H1 (cell line): Measurements from ENCODE around the gene GRK6. TPM values are rescaled to one million over a fixed set of nuclear protein-coding genes. Genes with fewer than 3 reads are reported as not detected.

ENCODE experiments used
- ATF2 ChIP-seq: IDR thresholded peaks from 2 replicates; pipeline ENCODE4 v1.6.1; 2012; ENCODE audit warnings: low read length, inconsistent platforms
- BACH1 ChIP-seq: IDR thresholded peaks from 2 replicates; pipeline ENCODE4 v1.6.1; 2012; ENCODE audit warnings: low read length, improper control_type of control experiment
- CHD1 ChIP-seq: IDR thresholded peaks from 2 replicates; pipeline ENCODE4 v1.6.1; 2012; ENCODE audit warnings: low read depth, low read length, improper control_type of control experiment
- CHD2 ChIP-seq: IDR thresholded peaks from 2 replicates; pipeline ENCODE4 v1.6.1; 2012; ENCODE audit warnings: low read length, improper control_type of control experiment
- CHD7 ChIP-seq: fragments of 300-600 bp; sonication (generic); IDR thresholded peaks from 2 replicates; pipeline ENCODE4 v1.7.1; 2012; ENCODE audit warnings: low read length, moderate library complexity, mild to moderate bottlenecking, inconsistent platforms; ENCODE audit not compliant: insufficient replicate concordance
- MAFK ChIP-seq: IDR thresholded peaks from 2 replicates; pipeline ENCODE4 v1.6.1; 2012; ENCODE audit warnings: low read depth, mild to moderate bottlenecking, improper control_type of control experiment, low read length
- POLR2AphosphoS5 ChIP-seq: IDR thresholded peaks from 2 replicates; pipeline ENCODE4 v1.6.1; 2011; ENCODE audit warnings: low read depth, low read length
- POU5F1 ChIP-seq: IDR thresholded peaks from 2 replicates; pipeline ENCODE4 v1.6.1; 2011; ENCODE audit warnings: low read depth, mild to moderate bottlenecking, low read length, moderate library complexity
- RAD21 ChIP-seq, 2 experiments: IDR thresholded peaks in 1 of 2; conservative IDR thresholded peaks in 1 of 2; 2 replicates each; pipeline ENCODE4 v1.6.1; 2011; ENCODE audit warnings: low read depth in 2 of 2, low read length in 2 of 2, improper control_type of control experiment in 1 of 2, inconsistent platforms in 1 of 2, mild to moderate bottlenecking in 1 of 2, moderate library complexity in 1 of 2
- polyA plus RNA-seq, 7 experiments: library from polyadenylated mRNA; depleted of rRNA in 3 of 7; stranded (reverse) in 5 of 7; unstranded in 2 of 7; fragments of >200 nt in 5 of 7; fragments of 200-250 nt in 2 of 7; gene quantifications; 1 replicate in 5 of 7; 2 replicates in 1 of 7; 4 replicates in 1 of 7; pipeline versions ENCODE4 v1.2.1 to v1.2.3, GENCODE V29; 2011 to 2013; ENCODE audit warnings: missing spikeins in 2 of 7, mixed read lengths in 2 of 7
- total RNA-seq: library from RNA; stranded (reverse); fragmentation: NEBNext Ultra II Directional; extraction: Animal tissue kit (Norgen Biotek cat#: 25700); gene quantifications from 2 replicates; pipeline ENCODE4 v1.2.1, GENCODE V29; 2021

Gene GRK6
- total and polyA plus RNA-seq, 2 of the 8 experiments (the other 6 are each of a cell fraction or from before 2014, with no cell fraction given): 31.8 to 57.8 TPM

- TF ChIP-seq CHD7 (no peak), CHD2 (no peak), RAD21 (IDR thresholded peaks at IDR 0.05 in 1 of 2, conservative IDR thresholded peaks at IDR 0.05 in 1 of 2; ENCODE audit: low read depth in 2 of 2, low read length in 2 of 2) (0 out of 4 replicates have a peak, but pooled peaks of 1 of the 2 experiments have one; percentile 2), ATF2 (no peak), BACH1 (no peak), MAFK (no peak), CHD1 (no peak), POLR2AphosphoS5 (peak; percentile 39; the same call in 1 of the 2 replicates), POU5F1 (no peak)
Observed at GRCh38 chr5:177489119-177489716, 62.7 kb downstream of the GRK6 start (continued).
